ENCODE measurements around the gene UPF1. TPM values are rescaled to one million over a fixed set of nuclear protein-coding genes. Genes with fewer than 3 reads are reported as not detected.
"Not testable (repeated sequence)": the region's sequence is repeated elsewhere in the genome, so short reads cannot be mapped to it uniquely, and the experiment has no call there.

The UPF1 gene
- total and polyA plus RNA-seq, 5 donors = 31.4 to 40.0 (median 35.8) TPM

- ATAC-seq; H3K4me3 ChIP-seq (ENCODE audit: low read length); H3K9me3 ChIP-seq (ENCODE audit: control insufficient read depth, low read length); H3K27me3 ChIP-seq (ENCODE audit: control insufficient read depth, insufficient read depth); H3K27ac ChIP-seq (ENCODE audit: low read length); intact Hi-C loops (cut with DNase I); H3K4me1 ChIP-seq (ENCODE audit: control insufficient read depth, insufficient read depth, low read length): not testable (repeated sequence)
- 95% methylated on average over 4 of the region's 4 CpGs for WGBS
- DNase-seq = peak in 1 of 3 donors; percentile 21
These were observed 15.1 kb upstream of the UPF1 start for GRCh38 chr19:18816645-18817044.

- Histone ChIP-seq H3K4me1 (ENCODE audit: control insufficient read depth, insufficient read depth, low read length) (no peaks in the 10 kb centered on the region), H3K27ac (ENCODE audit: low read length) (no peak overlapping the region), H3K9me3 (ENCODE audit: control insufficient read depth, low read length) (no peaks in the 10 kb centered on the region), H3K4me3 (ENCODE audit: low read length) (no peak overlapping the region), H3K27me3 (ENCODE audit: control insufficient read depth, insufficient read depth) (no peaks in the 10 kb centered on the region)
- 88% methylated on average over 9 of the region's 9 CpGs for WGBS
- DNase-seq (no peak), ATAC-seq (no peak)
- intact Hi-C loops (cut with DNase I) = no loop called here
These were observed 14.2 kb upstream of the UPF1 start for GRCh38 chr19:18817574-18817973.

GRCh38 chr19:18828786-18829185, 3.0 kb upstream of the UPF1 start:
- WGBS = 57% methylated on average over 6 of the region's 6 CpGs
- intact Hi-C loops (cut with DNase I) = no loop called here
- ATAC-seq (no peak), DNase-seq (no peak)
- Histone ChIP-seq H3K4me1 (ENCODE audit: control insufficient read depth, insufficient read depth, low read length) (peaks cover under 1% of the 10 kb centered on the region), H3K27ac (ENCODE audit: low read length) (no peak overlapping the region), H3K27me3 (ENCODE audit: control insufficient read depth, insufficient read depth) (no peaks in the 10 kb centered on the region), H3K4me3 (ENCODE audit: low read length) (no peak overlapping the region), H3K9me3 (ENCODE audit: control insufficient read depth, low read length) (no peaks in the 10 kb centered on the region)

GRCh38 chr19:18830488-18830887, 1.3 kb upstream of the UPF1 start:
- H3K27ac ChIP-seq (ENCODE audit: low read length) = no peak overlapping the region
- no peaks in the 10 kb centered on the region for H3K27me3 ChIP-seq (ENCODE audit: control insufficient read depth, insufficient read depth)
- no peaks in the 10 kb centered on the region for H3K9me3 ChIP-seq (ENCODE audit: control insufficient read depth, low read length)
- peaks cover 9% of the 10 kb centered on the region for H3K4me1 ChIP-seq (ENCODE audit: control insufficient read depth, insufficient read depth, low read length)
- no peak for DNase-seq
- no peak overlapping the region for H3K4me3 ChIP-seq (ENCODE audit: low read length)
- 81% methylated on average over 2 of the region's 2 CpGs for WGBS
- no peak for ATAC-seq
- intact Hi-C loops (cut with DNase I) = no loop called here

- Histone ChIP-seq H3K27ac (ENCODE audit: low read length) (no peak overlapping the region), H3K4me3 (ENCODE audit: low read length) (peak overlapping the region; percentile 71), H3K9me3 (ENCODE audit: control insufficient read depth, low read length) (no peaks in the 10 kb centered on the region), H3K4me1 (ENCODE audit: control insufficient read depth, insufficient read depth, low read length) (peaks cover 9% of the 10 kb centered on the region), H3K27me3 (ENCODE audit: control insufficient read depth, insufficient read depth) (no peaks in the 10 kb centered on the region)
- WGBS = under 1% methylated on average over 69 of the region's 69 CpGs
- peak; percentile 9 to 38 for ATAC-seq
- peak; percentile 39 to 72 (median 56) for DNase-seq
- intact Hi-C loops (cut with DNase I) = no loop called here
These were observed 764 bp downstream of the UPF1 start for GRCh38 chr19:18832306-18833140.

GRCh38 chr19:18833141-18833476, 1.4 kb downstream of the UPF1 start:
- H3K4me1 ChIP-seq (ENCODE audit: control insufficient read depth, insufficient read depth, low read length) = peaks cover 9% of the 10 kb centered on the region

GRCh38 chr19:18833849-18834643, 2.3 kb downstream of the UPF1 start:
- peaks cover 11% of the 10 kb centered on the region for H3K4me1 ChIP-seq (ENCODE audit: control insufficient read depth, insufficient read depth, low read length)
- no peaks in the 10 kb centered on the region for H3K27me3 ChIP-seq (ENCODE audit: control insufficient read depth, insufficient read depth)
- intact Hi-C loops (cut with DNase I) = no loop called here
- H3K4me3 ChIP-seq (ENCODE audit: low read length) = peak overlapping the region; percentile 71
- DNase-seq (no peak), ATAC-seq (no peak)
- 33% methylated on average over 18 of the region's 18 CpGs for WGBS
- no peaks in the 10 kb centered on the region for H3K9me3 ChIP-seq (ENCODE audit: control insufficient read depth, low read length)
- no peak overlapping the region for H3K27ac ChIP-seq (ENCODE audit: low read length)

More at GRCh38 chr19:18833141-18833476, 1.4 kb downstream of the UPF1 start:
- intact Hi-C loops (cut with DNase I) = no loop called here
- 5% methylated on average over 9 of the region's 9 CpGs for WGBS
- no peak for ATAC-seq
- DNase-seq = peak in 1 of 3 donors; percentile 53
- H3K4me3 ChIP-seq (ENCODE audit: low read length) = peak overlapping the region; percentile 71
- H3K27me3 ChIP-seq (ENCODE audit: control insufficient read depth, insufficient read depth) = no peaks in the 10 kb centered on the region
- H3K9me3 ChIP-seq (ENCODE audit: control insufficient read depth, low read length) = no peaks in the 10 kb centered on the region
- H3K27ac ChIP-seq (ENCODE audit: low read length) = no peak overlapping the region

GRCh38 chr19:18834644-18834984, 2.9 kb downstream of the UPF1 start:
- ATAC-seq (no peak), DNase-seq (no peak)
- H3K4me1 ChIP-seq (ENCODE audit: control insufficient read depth, insufficient read depth, low read length) = peaks cover 15% of the 10 kb centered on the region
- intact Hi-C loops (cut with DNase I) = no loop called here
- H3K27ac ChIP-seq (ENCODE audit: low read length) = no peak overlapping the region
- no peaks in the 10 kb centered on the region for H3K9me3 ChIP-seq (ENCODE audit: control insufficient read depth, low read length)
- WGBS = 60% methylated on average over 4 of the region's 4 CpGs
- H3K4me3 ChIP-seq (ENCODE audit: low read length) = peak overlapping the region; percentile 71
- no peaks in the 10 kb centered on the region for H3K27me3 ChIP-seq (ENCODE audit: control insufficient read depth, insufficient read depth)

GRCh38 chr19:18839465-18840287, 7.9 kb downstream of the UPF1 start:
- H3K4me1 ChIP-seq (ENCODE audit: control insufficient read depth, insufficient read depth, low read length) = peaks cover 21% of the 10 kb centered on the region
- WGBS = 78% methylated on average over 15 of the region's 15 CpGs
- H3K27ac ChIP-seq (ENCODE audit: low read length) = no peak overlapping the region
- DNase-seq = peak in 2 of 3 donors; percentile 49 to 62
- H3K27me3 ChIP-seq (ENCODE audit: control insufficient read depth, insufficient read depth) = no peaks in the 10 kb centered on the region
- no peak overlapping the region for H3K4me3 ChIP-seq (ENCODE audit: low read length)
- H3K9me3 ChIP-seq (ENCODE audit: control insufficient read depth, low read length) = no peaks in the 10 kb centered on the region
- intact Hi-C loops (cut with DNase I) = loop anchor here in 2 of 4 donors (10.0 kb wide), 2 partner anchors 155 to 385 kb away; partner anchors contain the start of gene CRTC1 (in 1 of the 2)
- ATAC-seq = peak; percentile 8 to 14

GRCh38 chr19:18840288-18841267, 8.8 kb downstream of the UPF1 start:
- H3K4me3 ChIP-seq (ENCODE audit: low read length) = no peak overlapping the region
- H3K4me1 ChIP-seq (ENCODE audit: control insufficient read depth, insufficient read depth, low read length) = peaks cover 19% of the 10 kb centered on the region
- no peak overlapping the region for H3K27ac ChIP-seq (ENCODE audit: low read length)
- 74% methylated on average over 26 of the region's 26 CpGs for WGBS
- H3K9me3 ChIP-seq (ENCODE audit: control insufficient read depth, low read length) = no peaks in the 10 kb centered on the region
- intact Hi-C loops (cut with DNase I) = loop anchor here in 2 of 4 donors (10.0 kb wide), 2 partner anchors 156 to 386 kb away; partner anchors contain the start of gene CRTC1 (in 1 of the 2)
- no peaks in the 10 kb centered on the region for H3K27me3 ChIP-seq (ENCODE audit: control insufficient read depth, insufficient read depth)
- peak; percentile 5 to 17 for ATAC-seq
- peak in 2 of 3 donors; percentile 47 to 50 for DNase-seq
